Panc1 (cell line): Measurements from ENCODE around the gene IQSEC1. TPM values are rescaled to one million over a fixed set of nuclear protein-coding genes. Genes with fewer than 3 reads are reported as not detected.

ENCODE experiments used
- ATAC-seq: fragments of 200-7000 bp; cut with Tn5 transposase; 2 replicates; pipeline ENCODE4 v1.9.1; 2020; ENCODE audit warnings: mild to moderate bottlenecking, moderate library complexity
- BruUV-seq: library from RNA; stranded (reverse); fragments of 400-500 nt; replicated peaks from 2 replicates; lab custom pipeline; 2021; lab: Mats Ljungman, UMichigan
- CTCF ChIA-PET: fragments of 300-600 bp; sonication (Branson Sonifier 250); formaldehyde crosslinking; loops from one replicate; lab custom pipeline; 2022; ENCODE audit warnings: antibody characterized with exemption; lab: Charles Lee
- POLR2A ChIA-PET: fragments of 300-600 bp; sonication (Branson Sonifier 250); formaldehyde crosslinking; loops from one replicate; lab custom pipeline; 2022; ENCODE audit warnings: antibody characterized with exemption; lab: Charles Lee
- DNase-seq: peaks from one replicate; pipeline ENCODE4 v3.0.0-alpha.2; 2010; ENCODE audit warnings: low read depth, low spot score
- H3K27ac ChIP-seq: 2 replicates; pipeline ENCODE4 v1.5.1; 2011; ENCODE audit warnings: mild to moderate bottlenecking, low read length, inconsistent platforms
- H3K27me3 ChIP-seq: fragments of 200-500 bp; sonication (Bioruptor generic); 2 replicates; pipeline ENCODE4 v1.6.0; 2014; ENCODE audit warnings: low read length, inconsistent platforms; ENCODE audit not compliant: control insufficient read depth, insufficient read depth
- H3K36me3 ChIP-seq: fragments of 200-500 bp; sonication (Bioruptor generic); 2 replicates; pipeline ENCODE4 v1.5.1; 2014; ENCODE audit warnings: inconsistent platforms, mild to moderate bottlenecking, low read length, moderate library complexity; ENCODE audit not compliant: control insufficient read depth, insufficient read depth
- H3K4me1 ChIP-seq: 2 replicates; pipeline ENCODE4 v1.5.1; 2011; ENCODE audit warnings: inconsistent platforms, mild to moderate bottlenecking, low read length, moderate library complexity; ENCODE audit not compliant: control insufficient read depth, insufficient read depth
- H3K4me3 ChIP-seq, 2 experiments: 2 replicates each; pipeline ENCODE4 v1.5.1; 2011 to 2012; ENCODE audit warnings: low read depth in 2 of 2, low read length in 2 of 2, mild to moderate bottlenecking in 2 of 2, inconsistent platforms in 1 of 2, moderate library complexity in 1 of 2
- H3K9me3 ChIP-seq: fragments of 200-500 bp; sonication (Bioruptor generic); 2 replicates; pipeline ENCODE4 v1.5.1; 2014; ENCODE audit warnings: low read depth, mild to moderate bottlenecking, inconsistent platforms, low read length, moderate library complexity; ENCODE audit not compliant: control insufficient read depth, insufficient read depth
- POLR2AphosphoS5 ChIP-seq: IDR thresholded peaks from 2 replicates; pipeline ENCODE4 v1.6.1; 2012; ENCODE audit warnings: mild to moderate bottlenecking, low read depth, low read length, moderate library complexity
- SIN3A ChIP-seq: IDR thresholded peaks from 2 replicates; pipeline ENCODE4 v1.6.1; 2012; ENCODE audit warnings: low read depth, mild to moderate bottlenecking, low read length, moderate library complexity, borderline replicate concordance; ENCODE audit not compliant: insufficient read depth
- TCF7L2 ChIP-seq: IDR thresholded peaks from 2 replicates; pipeline ENCODE4 v1.6.1; 2011; ENCODE audit warnings: mild to moderate bottlenecking, low read depth, low read length, inconsistent platforms
- in situ Hi-C: cut with HindIII; loops from 2 replicates; pipeline ENCODE4 v1.10.0; 2016; ENCODE audit warnings: low sequenced_read_pairs, low pct_unique_long_range_greater_than_20kb
- intact Hi-C: fragments of 100-400 bp; cut with micrococcal nuclease; formaldehyde crosslinking; loops from one replicate; pipeline ENCODE4 v1.10.0; 2022; ENCODE audit not compliant: unreplicated experiment
- total RNA-seq: library from RNA; stranded (reverse); gene quantifications from one replicate; pipeline ENCODE4 v1.2.1, GENCODE V29; 2021; ENCODE audit not compliant: unreplicated experiment
- TF ChIP-seq, protein P1 (sequence below), 2 experiments: IDR thresholded peaks; 2 replicates each; pipeline ENCODE4 v1.6.1; 2011 to 2012; ENCODE audit warnings: low read depth in 2 of 2, control low read depth in 1 of 2, low read length in 1 of 2, mild to moderate bottlenecking in 1 of 2, moderate library complexity in 1 of 2; ENCODE audit not compliant: insufficient read depth in 1 of 2
- TF ChIP-seq, protein P2 (sequence below): fragments of 450-650 bp; IDR thresholded peaks from 2 replicates; pipeline ENCODE4 v1.5.1; 2017; ENCODE audit warnings: mild to moderate bottlenecking

The IQSEC1 gene
- total RNA-seq, 1 experiment from 2014 or later, result 28.4 TPM

DNA sequence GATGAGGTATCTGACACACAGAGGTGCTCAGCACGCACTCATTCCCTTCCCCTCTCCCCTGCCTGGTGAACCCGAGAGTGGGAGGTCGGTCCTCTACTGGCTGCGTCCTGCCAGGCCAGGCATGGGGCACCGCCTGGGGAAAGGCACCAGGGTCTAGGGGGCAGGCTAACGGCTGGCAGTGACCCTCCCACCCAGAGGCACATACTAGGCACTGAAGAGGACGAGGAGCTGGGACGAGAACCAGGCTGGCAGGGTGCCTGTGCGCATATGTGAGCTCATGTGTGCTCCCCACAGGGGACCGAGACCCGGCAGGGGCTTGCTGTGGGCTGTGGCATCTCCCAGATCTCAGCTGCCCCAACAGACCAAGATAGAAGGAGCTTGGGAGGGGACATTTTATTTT lies 86.7 kb downstream of the IQSEC1 start:
- ChIA-PET POLR2A (interaction anchor here (0.7 kb wide), 1 partner anchor 15 kb away, joined by 18 read pairs; no protein-coding TSS in a partner anchor), CTCF (no interaction called here)
- Histone ChIP-seq H3K36me3 (no peaks in the 10 kb centered on the region), H3K27me3 (no peaks in the 10 kb centered on the region), H3K9me3 (no peaks in the 10 kb centered on the region), H3K4me1 (peaks cover 3% of the 10 kb centered on the region), H3K27ac (no peak overlapping the region), H3K4me3 (no peak overlapping the region)
- ATAC-seq, result no peak
- intact Hi-C loops, result no loop called here
- BruUV-seq, result no TSS peak
- in situ Hi-C loops, result no loop called here
- TF ChIP-seq SIN3A (no peak), POLR2AphosphoS5 (no peak), TCF7L2 (no peak)
- TF ChIP-seq, protein P1, sequence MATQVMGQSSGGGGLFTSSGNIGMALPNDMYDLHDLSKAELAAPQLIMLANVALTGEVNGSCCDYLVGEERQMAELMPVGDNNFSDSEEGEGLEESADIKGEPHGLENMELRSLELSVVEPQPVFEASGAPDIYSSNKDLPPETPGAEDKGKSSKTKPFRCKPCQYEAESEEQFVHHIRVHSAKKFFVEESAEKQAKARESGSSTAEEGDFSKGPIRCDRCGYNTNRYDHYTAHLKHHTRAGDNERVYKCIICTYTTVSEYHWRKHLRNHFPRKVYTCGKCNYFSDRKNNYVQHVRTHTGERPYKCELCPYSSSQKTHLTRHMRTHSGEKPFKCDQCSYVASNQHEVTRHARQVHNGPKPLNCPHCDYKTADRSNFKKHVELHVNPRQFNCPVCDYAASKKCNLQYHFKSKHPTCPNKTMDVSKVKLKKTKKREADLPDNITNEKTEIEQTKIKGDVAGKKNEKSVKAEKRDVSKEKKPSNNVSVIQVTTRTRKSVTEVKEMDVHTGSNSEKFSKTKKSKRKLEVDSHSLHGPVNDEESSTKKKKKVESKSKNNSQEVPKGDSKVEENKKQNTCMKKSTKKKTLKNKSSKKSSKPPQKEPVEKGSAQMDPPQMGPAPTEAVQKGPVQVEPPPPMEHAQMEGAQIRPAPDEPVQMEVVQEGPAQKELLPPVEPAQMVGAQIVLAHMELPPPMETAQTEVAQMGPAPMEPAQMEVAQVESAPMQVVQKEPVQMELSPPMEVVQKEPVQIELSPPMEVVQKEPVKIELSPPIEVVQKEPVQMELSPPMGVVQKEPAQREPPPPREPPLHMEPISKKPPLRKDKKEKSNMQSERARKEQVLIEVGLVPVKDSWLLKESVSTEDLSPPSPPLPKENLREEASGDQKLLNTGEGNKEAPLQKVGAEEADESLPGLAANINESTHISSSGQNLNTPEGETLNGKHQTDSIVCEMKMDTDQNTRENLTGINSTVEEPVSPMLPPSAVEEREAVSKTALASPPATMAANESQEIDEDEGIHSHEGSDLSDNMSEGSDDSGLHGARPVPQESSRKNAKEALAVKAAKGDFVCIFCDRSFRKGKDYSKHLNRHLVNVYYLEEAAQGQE (IDR thresholded peaks at IDR 0.05; ENCODE audit: insufficient read depth in 1 of 2, low read depth in 2 of 2, low read length in 1 of 2), result no peak
- TF ChIP-seq, protein P2, sequence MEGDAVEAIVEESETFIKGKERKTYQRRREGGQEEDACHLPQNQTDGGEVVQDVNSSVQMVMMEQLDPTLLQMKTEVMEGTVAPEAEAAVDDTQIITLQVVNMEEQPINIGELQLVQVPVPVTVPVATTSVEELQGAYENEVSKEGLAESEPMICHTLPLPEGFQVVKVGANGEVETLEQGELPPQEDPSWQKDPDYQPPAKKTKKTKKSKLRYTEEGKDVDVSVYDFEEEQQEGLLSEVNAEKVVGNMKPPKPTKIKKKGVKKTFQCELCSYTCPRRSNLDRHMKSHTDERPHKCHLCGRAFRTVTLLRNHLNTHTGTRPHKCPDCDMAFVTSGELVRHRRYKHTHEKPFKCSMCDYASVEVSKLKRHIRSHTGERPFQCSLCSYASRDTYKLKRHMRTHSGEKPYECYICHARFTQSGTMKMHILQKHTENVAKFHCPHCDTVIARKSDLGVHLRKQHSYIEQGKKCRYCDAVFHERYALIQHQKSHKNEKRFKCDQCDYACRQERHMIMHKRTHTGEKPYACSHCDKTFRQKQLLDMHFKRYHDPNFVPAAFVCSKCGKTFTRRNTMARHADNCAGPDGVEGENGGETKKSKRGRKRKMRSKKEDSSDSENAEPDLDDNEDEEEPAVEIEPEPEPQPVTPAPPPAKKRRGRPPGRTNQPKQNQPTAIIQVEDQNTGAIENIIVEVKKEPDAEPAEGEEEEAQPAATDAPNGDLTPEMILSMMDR, result no peak
- no peak for DNase-seq

DNA sequence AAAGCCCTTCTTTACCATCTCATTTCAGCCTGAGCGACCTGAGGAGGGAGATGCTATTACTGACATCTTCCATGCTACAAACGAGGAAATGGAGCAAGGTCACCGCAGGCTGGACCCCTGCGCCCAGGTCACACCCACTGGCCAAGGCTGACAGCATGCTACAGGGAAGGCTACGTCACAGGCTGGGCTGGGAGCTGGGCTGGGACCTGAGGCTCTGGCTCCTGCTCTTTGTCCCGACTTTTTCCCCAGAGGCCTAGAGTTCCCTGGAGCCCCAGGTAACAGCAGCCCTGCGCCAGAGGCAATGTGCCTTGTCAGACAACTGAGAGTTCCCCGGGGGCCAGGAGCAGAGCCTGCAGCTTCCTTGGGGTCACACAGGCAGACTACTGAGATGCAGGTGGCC lies 87.2 kb downstream of the IQSEC1 start:
- in situ Hi-C loops, result no loop called here
- H3K9me3 ChIP-seq, result no peaks in the 10 kb centered on the region
- no peaks in the 10 kb centered on the region for H3K27me3 ChIP-seq
- no TSS peak for BruUV-seq
- ATAC-seq (no peak), DNase-seq (no peak)
- ChIA-PET POLR2A (no interaction called here), CTCF (no interaction called here)
- no peak overlapping the region for H3K27ac ChIP-seq
- no peak overlapping the region for H3K4me3 ChIP-seq
- no peaks in the 10 kb centered on the region; the same call in 1 of the 2 replicates for H3K4me1 ChIP-seq
- TF ChIP-seq, protein P2, result no peak
- no peak for TF ChIP-seq TCF7L2
- TF ChIP-seq, protein P1 (IDR thresholded peaks at IDR 0.05; ENCODE audit: insufficient read depth in 1 of 2, low read depth in 2 of 2, low read length in 1 of 2), result no peak
- H3K36me3 ChIP-seq, result no peaks in the 10 kb centered on the region
- intact Hi-C loops, result no loop called here
